DMS153 (cell line): ENCODE measurements around the gene AZGP1.
"Not testable (repeated sequence)": the region's sequence is repeated elsewhere in the genome, so short reads cannot be mapped to it uniquely, and the experiment has no call there.

ENCODE experiments used
- DNase-seq: peaks from one replicate; lab custom pipeline; 2025; lab: John Stamatoyannopoulos, UW

AZGP1 gene

DNA sequence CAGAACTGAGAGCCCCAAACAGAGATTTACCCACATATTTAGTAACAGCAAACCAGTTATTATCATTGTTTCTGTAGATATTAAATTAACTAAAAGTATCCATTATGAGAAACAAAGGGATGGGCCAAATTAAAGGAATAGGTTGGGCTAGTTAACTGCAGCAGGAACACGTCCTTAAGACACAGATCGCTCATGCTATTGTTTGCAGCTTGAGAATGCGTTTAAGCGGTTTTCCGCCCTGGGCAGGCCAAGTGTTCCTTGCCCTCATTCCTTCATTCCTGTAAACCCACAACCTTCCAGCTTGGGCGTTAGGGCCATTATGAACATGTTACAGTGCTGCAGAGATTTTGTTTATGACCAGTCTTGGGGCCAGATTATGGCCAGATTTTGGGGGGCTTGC lies 25.0 kb downstream of the AZGP1 start:
- not testable (repeated sequence) for DNase-seq

GRCh38 chr7:99949645-99950228 lies 26.1 kb downstream of the AZGP1 start:
- DNase-seq = no peak

DNA sequence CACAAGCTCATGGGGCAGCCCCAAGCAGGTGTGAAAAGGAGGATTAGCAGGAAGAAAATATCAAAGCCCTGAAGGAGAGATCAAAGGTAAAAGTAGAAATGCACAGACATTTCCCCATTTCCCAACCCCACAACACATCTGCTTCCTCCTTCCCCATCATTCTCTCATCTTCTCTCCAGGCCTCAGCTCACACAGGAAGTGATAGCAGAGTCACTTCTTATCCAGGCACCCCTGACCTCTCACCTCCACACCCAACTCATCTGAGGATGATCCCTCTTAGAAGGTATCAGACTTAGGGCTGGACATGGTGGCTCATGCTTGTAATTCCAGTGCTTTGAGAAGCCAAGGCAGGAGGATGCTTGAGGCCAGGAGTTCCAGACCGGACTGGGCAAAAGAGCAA lies 28.2 kb downstream of the AZGP1 start:
- no peak for DNase-seq

DNA sequence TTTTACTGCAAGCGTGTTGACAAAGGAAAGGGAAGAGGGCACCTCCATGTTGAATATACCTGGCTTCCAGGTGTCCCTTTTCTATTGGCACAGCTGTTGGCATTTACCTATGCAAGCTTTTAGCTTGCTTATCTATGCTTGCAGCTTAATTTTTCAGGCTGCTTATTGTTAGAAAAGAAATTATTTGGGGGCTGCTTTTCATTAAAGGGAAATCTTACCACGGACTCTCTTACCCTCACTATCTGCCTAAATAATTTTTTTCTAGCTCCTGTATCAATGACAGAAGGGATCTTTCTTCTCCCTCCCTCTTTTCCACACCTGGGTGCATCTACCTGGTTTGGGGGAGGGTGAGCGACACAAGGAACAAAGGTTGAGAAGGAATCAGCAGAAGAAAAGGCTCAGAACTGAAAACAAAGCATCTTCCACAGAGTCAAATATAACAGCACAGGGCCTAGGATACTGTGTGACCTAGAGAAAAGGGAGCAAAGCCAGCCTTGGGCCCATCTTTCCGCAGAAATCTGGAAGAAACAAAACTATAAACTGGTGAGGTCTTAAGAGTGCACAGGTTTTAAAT lies 31.2 kb downstream of the AZGP1 start:
- no peak for DNase-seq

- DNase-seq = peak; percentile 48
These were observed 32.0 kb downstream of the AZGP1 start for GRCh38 chr7:99943641-99944496.

GRCh38 chr7:99938296-99938695 lies 37.5 kb downstream of the AZGP1 start:
- DNase-seq = no peak

- not testable (repeated sequence) for DNase-seq
These were observed 40.8 kb downstream of the AZGP1 start for GRCh38 chr7:99935009-99935408.

- DNase-seq = no peak
These were observed 45.5 kb downstream of the AZGP1 start for GRCh38 chr7:99930376-99930775.

DNA sequence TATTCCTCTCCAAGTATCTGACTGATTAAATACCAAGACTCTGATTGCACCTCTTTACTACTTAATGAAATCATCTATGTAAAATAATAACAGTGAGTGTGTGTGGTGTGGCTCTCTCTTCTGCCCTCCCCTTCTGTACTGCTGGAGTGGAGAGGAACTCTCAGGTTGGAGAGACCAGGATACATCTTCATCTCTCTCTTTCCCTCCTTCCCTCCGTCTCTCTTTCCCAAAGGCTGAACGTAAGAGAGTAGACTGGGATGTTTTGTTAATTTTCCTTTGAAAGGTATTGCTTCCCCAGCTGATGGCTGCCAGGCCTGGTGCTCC lies 46.1 kb downstream of the AZGP1 start:
- DNase-seq = no peak

GRCh38 chr7:99928994-99929729 lies 46.7 kb downstream of the AZGP1 start, which contains the start of gene GJC3:
TSS of gene GJC3 (minus strand) at chr7:99929620. CDS start at chr7:99929620, 0 bp downstream.
- peak; percentile 79 for DNase-seq

DNA sequence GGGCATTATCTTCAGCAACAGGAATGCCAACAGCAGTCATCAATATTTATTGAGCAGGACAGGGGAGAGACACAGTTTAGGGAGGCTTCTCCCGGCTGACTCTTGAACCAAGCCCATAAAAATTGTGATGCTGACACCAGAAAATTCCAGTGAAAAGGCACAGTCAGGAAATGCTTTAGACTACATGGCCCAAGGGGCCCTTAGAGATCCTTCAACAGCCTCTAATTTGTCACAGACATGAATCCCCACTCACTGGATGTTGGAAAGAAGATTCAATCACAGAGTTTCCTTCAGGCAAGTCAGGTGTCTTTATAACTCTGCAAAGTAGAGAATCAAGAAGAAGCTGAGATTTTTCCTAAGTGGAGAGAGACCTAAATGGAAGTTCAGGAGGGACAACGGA lies 47.6 kb downstream of the AZGP1 start:
- no peak for DNase-seq

DNA sequence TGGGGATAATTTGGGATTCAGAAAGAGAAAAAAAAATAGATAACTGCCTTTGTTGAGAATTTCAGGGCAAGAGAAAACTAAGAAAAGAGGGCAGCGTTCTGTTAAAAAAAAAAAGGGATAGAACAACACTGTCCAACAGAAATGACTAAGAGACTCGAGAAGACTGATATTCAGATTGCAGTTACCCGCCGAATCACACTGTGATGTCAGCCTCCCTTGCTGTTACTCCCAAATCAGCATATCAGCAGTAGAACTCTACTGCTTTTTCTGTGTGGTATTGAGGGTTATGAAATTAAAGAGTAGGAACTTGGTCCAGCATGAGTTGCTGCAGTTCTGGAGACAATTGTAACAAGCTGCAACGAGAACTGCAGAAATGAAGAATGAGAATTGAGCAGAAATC lies 48.3 kb downstream of the AZGP1 start:
- DNase-seq = no peak

DNA sequence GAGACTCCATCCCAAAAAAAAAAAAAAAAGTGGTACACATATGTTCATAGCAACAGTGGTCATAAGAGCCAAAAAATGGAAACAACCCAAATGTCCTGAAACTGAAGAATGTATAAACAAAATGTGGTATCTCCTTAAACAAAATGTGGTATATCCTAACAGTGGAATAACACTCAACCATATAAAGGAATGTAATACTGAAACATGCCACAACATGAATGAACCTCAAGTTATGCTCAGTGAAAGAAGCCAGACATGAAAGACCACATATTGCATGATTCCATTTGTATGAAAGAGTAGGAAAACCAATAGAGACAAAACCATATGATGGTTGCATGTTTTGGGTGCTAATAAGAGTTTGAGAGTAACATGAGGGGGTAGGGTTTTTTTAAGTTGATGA lies 49.5 kb downstream of the AZGP1 start:
- no peak for DNase-seq

- DNase-seq = no peak
These were observed 52.6 kb downstream of the AZGP1 start for GRCh38 chr7:99923200-99923599.

- no peak for DNase-seq
These were observed 55.7 kb downstream of the AZGP1 start for GRCh38 chr7:99920149-99920548.

DNA sequence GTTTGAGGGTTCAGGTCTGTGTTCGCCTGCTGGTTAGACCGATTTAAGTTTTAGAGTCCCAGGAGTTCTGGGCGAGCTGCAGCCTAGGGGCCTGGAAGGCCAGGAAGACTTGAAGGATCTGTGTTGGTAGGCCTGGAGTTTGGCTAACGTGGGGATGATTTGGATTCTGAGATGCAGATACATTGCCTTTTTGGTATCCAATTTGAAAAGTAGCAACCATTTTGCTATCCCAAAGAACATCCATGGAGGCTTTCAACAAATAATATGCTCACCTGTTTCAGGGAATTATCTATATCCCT lies 56.1 kb downstream of the AZGP1 start:
- DNase-seq = no peak

GRCh38 chr7:99918959-99919813 lies 56.6 kb downstream of the AZGP1 start, which contains the start of gene TRIM4:
TSS of gene TRIM4 (minus strand) at chr7:99919530. CDS start at chr7:99919401, 129 bp downstream.
- peak; percentile 61 for DNase-seq
